A549 (cell line): ENCODE results near the gene ABCB9. TPM values are rescaled to one million over a fixed set of nuclear protein-coding genes. Genes with fewer than 3 reads are reported as not detected.

ENCODE experiments used
- ATAC-seq, 2 experiments: fragments of 200-7000 bp in 1 of 2; fragments of >200 bp in 1 of 2; cut with Nextera tagmentation in 1 of 2; cut with Tn5 transposase in 1 of 2; 3 replicates each; pipeline versions ENCODE4 v1.8.0 to v1.9.1; 2018 to 2020; ENCODE audit warnings: mild to moderate bottlenecking in 1 of 2, moderate library complexity in 1 of 2
- CTCF ChIA-PET: fragments of 300-600 bp; sonication (Branson Sonifier 250); formaldehyde crosslinking; extraction: SDS; loops from one replicate; lab custom pipeline; 2021; ENCODE audit warnings: antibody characterized with exemption, inconsistent platforms; lab: Yijun Ruan, JAX
- POLR2A ChIA-PET: fragments of 350-600 bp; formaldehyde crosslinking; extraction: SDS; loops from one replicate; lab custom pipeline; 2021; ENCODE audit warnings: antibody characterized with exemption, inconsistent platforms; lab: Yijun Ruan, JAX
- DNase-seq, 2 experiments: peaks; one replicate each; pipeline versions ENCODE4 v3.0.0 to v3.0.0-alpha.2; 2011 to 2016; ENCODE audit warnings: low read depth in 1 of 2, low spot score in 1 of 2
- FAIRE-seq: peaks from 2 replicates; lab custom pipeline; 2011; peaks lifted over from hg19 to GRCh38; lab: Jason Lieb, UNC
- H3K27ac ChIP-seq, 2 experiments: fragments of >200 bp; sonication (Bioruptor Twin); formaldehyde crosslinking; 3 replicates each; pipeline ENCODE4 v1.5.1; 2016 to 2017
- H3K4me1 ChIP-seq: fragments of >200 bp; sonication (Bioruptor Twin); formaldehyde crosslinking; 3 replicates; pipeline ENCODE4 v1.6.1; 2016
- H3K4me2 ChIP-seq: fragments of >200 bp; sonication (Bioruptor Twin); formaldehyde crosslinking; 3 replicates; pipeline ENCODE4 v1.6.1; 2016
- H3K4me3 ChIP-seq: fragments of >200 bp; sonication (Bioruptor Twin); formaldehyde crosslinking; 3 replicates; pipeline ENCODE4 v1.5.1; 2016
- H3K9me3 ChIP-seq: fragments of >200 bp; sonication (Bioruptor Twin); formaldehyde crosslinking; 3 replicates; pipeline ENCODE4 v1.6.1; 2016
- CBX8 ChIP-seq: fragments of 200-600 bp; sonication (generic); IDR thresholded peaks from 2 replicates; pipeline ENCODE4 v1.6.1; 2016
- CHD4 ChIP-seq: fragments of 200-600 bp; sonication (generic); IDR thresholded peaks from 2 replicates; pipeline ENCODE4 v1.6.1; 2016; ENCODE audit warnings: antibody characterized with exemption, mild to moderate bottlenecking, borderline replicate concordance
- EHF ChIP-seq: fragments of 250-450 bp; sonication (Bioruptor Pico); IDR thresholded peaks from 2 replicates; pipeline ENCODE4 v1.5.0; 2020; ENCODE audit warnings: mild to moderate bottlenecking
- ESRRA ChIP-seq: fragments of 150-350 bp; IDR thresholded peaks from 2 replicates; pipeline ENCODE4 v1.6.1; 2014; ENCODE audit warnings: mild to moderate bottlenecking, low read length, borderline replicate concordance
- FOXS1 ChIP-seq: fragments of 250-450 bp; sonication (Bioruptor Pico); IDR thresholded peaks from 2 replicates; pipeline ENCODE4 v1.5.0; 2020; ENCODE audit warnings: mild to moderate bottlenecking, moderate library complexity
- GATA3 ChIP-seq: IDR thresholded peaks from 2 replicates; pipeline ENCODE4 v1.6.1; 2012; ENCODE audit warnings: borderline replicate concordance
- HOXA7 ChIP-seq: fragments of 250-450 bp; sonication (Bioruptor Pico); IDR thresholded peaks from 2 replicates; pipeline ENCODE4 v1.5.0; 2020; ENCODE audit warnings: mild to moderate bottlenecking, moderate library complexity
- KDM5A ChIP-seq: fragments of 200-600 bp; sonication (generic); IDR thresholded peaks from 2 replicates; pipeline ENCODE4 v1.6.1; 2016; ENCODE audit warnings: antibody characterized with exemption, mild to moderate bottlenecking
- MAFK ChIP-seq: fragments of 450-650 bp; IDR thresholded peaks from 2 replicates; pipeline ENCODE4 v1.6.1; 2014; ENCODE audit not compliant: partially characterized antibody
- MAZ ChIP-seq: fragments of 150-350 bp; IDR thresholded peaks from 2 replicates; pipeline ENCODE4 v1.6.1; 2014; ENCODE audit warnings: antibody characterized with exemption, low read depth, low read length, borderline replicate concordance
- MYC ChIP-seq: IDR thresholded peaks from 2 replicates; pipeline ENCODE4 v1.6.1; 2012; ENCODE audit warnings: mild to moderate bottlenecking, inconsistent platforms, low read length, improper control_type of control experiment, borderline replicate concordance
- NFE2L2 ChIP-seq: fragments of 150-350 bp; conservative IDR thresholded peaks from 2 replicates; pipeline ENCODE4 v1.6.1; 2014; ENCODE audit warnings: low read length
- NR3C1 ChIP-seq: fragments of >200 bp; sonication (Bioruptor Twin); formaldehyde crosslinking; IDR thresholded peaks from 3 replicates; pipeline ENCODE4 v1.6.1; 2017
- PHF8 ChIP-seq: fragments of 200-600 bp; sonication (generic); IDR thresholded peaks from 2 replicates; pipeline ENCODE4 v1.6.1; 2016; ENCODE audit warnings: low read depth, mild to moderate bottlenecking, antibody characterized with exemption, moderate library complexity, borderline replicate concordance
- POLR2A ChIP-seq: IDR thresholded peaks from 2 replicates; pipeline ENCODE4 v1.6.1; 2012; ENCODE audit warnings: mild to moderate bottlenecking, low read length
- RARB ChIP-seq: fragments of 250-450 bp; sonication (Bioruptor Pico); IDR thresholded peaks from 2 replicates; pipeline ENCODE4 v1.8.0; 2021; ENCODE audit warnings: mild to moderate bottlenecking, moderate library complexity
- RNF2 ChIP-seq: fragments of 200-600 bp; sonication (generic); IDR thresholded peaks from 2 replicates; pipeline ENCODE4 v1.6.1; 2016; ENCODE audit warnings: low read depth, mild to moderate bottlenecking, antibody characterized with exemption, moderate library complexity, borderline replicate concordance
- SMC3 ChIP-seq: fragments of >200 bp; sonication (Bioruptor Twin); formaldehyde crosslinking; IDR thresholded peaks from 3 replicates; pipeline ENCODE4 v1.6.1; 2018; ENCODE audit warnings: inconsistent platforms
- ZFP36 ChIP-seq: fragments of 450-650 bp; IDR thresholded peaks from 2 replicates; pipeline ENCODE4 v1.6.1; 2014; ENCODE audit warnings: borderline replicate concordance; ENCODE audit not compliant: partially characterized antibody
- ZNF302 ChIP-seq: fragments of 250-450 bp; sonication (Bioruptor Pico); IDR thresholded peaks from 2 replicates; pipeline ENCODE4 v1.9.0; 2021; ENCODE audit warnings: inconsistent platforms, mild to moderate bottlenecking, moderate library complexity
- WGBS: methylation state at CpG from one replicate; pipeline ENCODE4 v1.1.6; 2017; ENCODE audit errors: missing lambda C conversion rate; 5-methylcytosine and 5-hydroxymethylcytosine counted together
- polyA plus RNA-seq, 4 experiments: library from polyadenylated mRNA; depleted of rRNA in 3 of 4; stranded (reverse); fragments of >200 nt; fragmentation: RNase III in 1 of 4; extraction: RNeasy Plus Mini Kit Qiagen cat#74134 plus additional on column Dnase treatment in 1 of 4; gene quantifications; 2 replicates in 3 of 4; 3 replicates in 1 of 4; pipeline ENCODE4 v1.2.3, GENCODE V29; 2011 to 2017
- TF ChIP-seq, protein P1 (sequence below): IDR thresholded peaks from 2 replicates; pipeline ENCODE4 v1.6.1; 2012
- TF ChIP-seq, protein P2 (sequence below): IDR thresholded peaks from 2 replicates; pipeline ENCODE4 v1.6.1; 2012

ABCB9 gene
- polyA plus RNA-seq, 2 of the 4 experiments (the other 2 are of a cell fraction) = 2.7 to 5.0 TPM

DNA sequence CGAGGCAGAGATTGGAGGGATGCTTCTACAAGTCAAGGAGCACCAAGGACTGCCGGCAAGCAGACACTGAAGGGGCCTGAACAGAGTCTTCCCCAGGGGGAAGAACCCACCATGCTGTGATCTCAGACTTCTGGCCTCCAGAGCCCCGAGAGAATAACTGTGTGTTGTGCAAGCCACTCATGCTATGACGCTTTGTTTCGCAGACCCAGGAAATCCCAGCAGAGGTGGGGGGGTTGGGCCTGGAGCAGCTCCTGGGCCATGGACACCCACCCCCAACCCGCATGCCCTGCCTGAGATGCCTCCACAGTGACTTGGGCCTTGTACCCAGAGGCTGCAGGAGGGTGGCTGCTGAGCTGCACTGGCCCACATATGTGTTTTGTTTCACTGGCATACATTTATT, 45.4 kb upstream of the ABCB9 start:
- FAIRE-seq (no peak), ATAC-seq (no peak)

DNA sequence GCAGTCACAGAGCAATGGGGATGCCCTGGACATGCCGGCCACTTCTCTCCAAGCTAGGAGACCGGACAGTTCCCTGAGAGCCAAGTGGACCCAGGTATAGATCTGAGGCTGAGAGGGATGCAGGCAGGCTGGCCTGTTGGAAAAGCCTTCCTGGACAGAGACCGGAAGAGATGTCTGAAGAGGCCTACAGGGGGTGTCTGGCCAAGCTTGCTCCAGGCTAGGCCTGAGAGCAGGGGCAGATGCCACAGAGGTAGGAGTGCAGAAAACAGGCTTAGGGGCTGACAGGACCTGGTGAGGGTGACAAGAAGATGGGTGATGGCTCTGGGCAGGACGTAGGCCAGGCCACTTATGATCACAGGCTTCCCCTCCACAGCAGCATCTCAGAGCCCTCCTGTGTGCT, 44.4 kb upstream of the ABCB9 start:
- H3K27ac ChIP-seq = no peak overlapping the region
- TF ChIP-seq ZNF302 (no peak), RARB (CRISPR knock-in tag) (no peak), NFE2L2 (no peak), NR3C1 (no peak), CBX8 (no peak), RNF2 (no peak), EHF (no peak), KDM5A (no peak), HOXA7 (CRISPR knock-in tag) (no peak), MYC (no peak), ESRRA (no peak), SMC3 (no peak), POLR2A (no peak)
- TF ChIP-seq, protein P1, sequence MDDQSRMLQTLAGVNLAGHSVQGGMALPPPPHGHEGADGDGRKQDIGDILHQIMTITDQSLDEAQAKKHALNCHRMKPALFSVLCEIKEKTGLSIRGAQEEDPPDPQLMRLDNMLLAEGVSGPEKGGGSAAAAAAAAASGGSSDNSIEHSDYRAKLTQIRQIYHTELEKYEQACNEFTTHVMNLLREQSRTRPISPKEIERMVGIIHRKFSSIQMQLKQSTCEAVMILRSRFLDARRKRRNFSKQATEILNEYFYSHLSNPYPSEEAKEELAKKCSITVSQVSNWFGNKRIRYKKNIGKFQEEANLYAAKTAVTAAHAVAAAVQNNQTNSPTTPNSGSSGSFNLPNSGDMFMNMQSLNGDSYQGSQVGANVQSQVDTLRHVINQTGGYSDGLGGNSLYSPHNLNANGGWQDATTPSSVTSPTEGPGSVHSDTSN = no peak
- ChIA-PET POLR2A (no interaction called here), CTCF (interaction anchor here (0.9 to 1.3 kb wide), 3 partner anchors 9 to 228 kb away, joined by 3 to 5 read pairs (median 3); no protein-coding TSS in a partner anchor)
- 80% methylated on average over 4 of the region's 4 CpGs for WGBS
- no peak overlapping the region for H3K4me3 ChIP-seq
- no peaks in the 10 kb centered on the region for H3K9me3 ChIP-seq
- DNase-seq (no peak), FAIRE-seq (no peak), ATAC-seq (peak in 1 of 2 experiments; percentile 56; a peak in 3 of 6 replicates)
- H3K4me2 ChIP-seq = no peak overlapping the region
- no peaks in the 10 kb centered on the region for H3K4me1 ChIP-seq

More for the DNA sequence above, 45.4 kb upstream of the ABCB9 start:
- Histone ChIP-seq H3K4me2 (no peak overlapping the region), H3K9me3 (no peaks in the 10 kb centered on the region), H3K4me1 (no peaks in the 10 kb centered on the region), H3K4me3 (no peak overlapping the region), H3K27ac (no peak overlapping the region)
- ChIA-PET CTCF (interaction anchor here (0.9 to 1.8 kb wide), 4 partner anchors 16 to 227 kb away, joined by 3 to 8 read pairs (median 4); no protein-coding TSS in a partner anchor), POLR2A (no interaction called here)
- no peak for TF ChIP-seq FOXS1 (CRISPR knock-in tag)
- TF ChIP-seq RARB (CRISPR knock-in tag) = no peak
- no peak for TF ChIP-seq PHF8
- TF ChIP-seq ZNF302 = no peak
- no peak for TF ChIP-seq CHD4
- no peak for TF ChIP-seq ESRRA
- TF ChIP-seq MYC = no peak
- DNase-seq = no peak
- WGBS = 83% methylated on average over 6 of the region's 6 CpGs

DNA sequence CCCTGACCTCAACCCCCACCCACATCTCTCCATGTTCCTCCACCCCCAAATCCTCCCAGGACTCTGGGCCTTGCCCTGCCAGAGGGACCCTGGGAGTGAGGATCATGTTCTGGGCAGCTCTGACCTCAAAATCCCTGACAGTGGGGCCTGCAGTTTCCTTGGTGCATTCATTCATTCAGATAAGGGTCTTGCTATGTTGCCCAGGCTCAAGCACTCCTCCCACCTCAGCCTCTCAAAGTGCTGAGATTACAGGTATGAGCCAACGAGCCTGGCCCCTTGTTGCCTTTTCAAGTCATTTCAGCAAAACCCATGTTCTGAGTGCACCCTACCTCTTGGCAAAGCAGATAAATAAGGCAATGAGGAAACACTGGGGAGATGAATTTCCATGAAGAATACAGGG, 43.8 kb upstream of the ABCB9 start:
- POLR2A ChIA-PET = no interaction called here
- no peak for FAIRE-seq
- H3K4me3 ChIP-seq = no peak overlapping the region

GRCh38 chr12:123006977-123007376, 40.7 kb upstream of the ABCB9 start:
- Histone ChIP-seq H3K4me2 (no peak overlapping the region), H3K4me3 (no peak overlapping the region)
- no peak for DNase-seq
- 92% methylated on average over 12 of the region's 12 CpGs for WGBS
- TF ChIP-seq MAFK (peak; percentile 32), EHF (no peak)
- TF ChIP-seq, all 56 proteins: peak for 1
- no peaks in the 10 kb centered on the region for H3K9me3 ChIP-seq
- H3K4me1 ChIP-seq = no peaks in the 10 kb centered on the region
- FAIRE-seq (no peak), ATAC-seq (no peak)
- H3K27ac ChIP-seq = no peak overlapping the region
- ChIA-PET CTCF (interaction anchor here (1.1 to 1.4 kb wide), 2 partner anchors 29 to 36 kb away, joined by 3 to 6 read pairs; no protein-coding TSS in a partner anchor), POLR2A (no interaction called here)

More for the DNA sequence above, 43.8 kb upstream of the ABCB9 start:
- ATAC-seq = no peak
- TF ChIP-seq GATA3 (no peak), SMC3 (no peak), FOXS1 (CRISPR knock-in tag) (no peak), MAZ (no peak), ZFP36 (no peak), POLR2A (no peak)
- TF ChIP-seq, protein P2, sequence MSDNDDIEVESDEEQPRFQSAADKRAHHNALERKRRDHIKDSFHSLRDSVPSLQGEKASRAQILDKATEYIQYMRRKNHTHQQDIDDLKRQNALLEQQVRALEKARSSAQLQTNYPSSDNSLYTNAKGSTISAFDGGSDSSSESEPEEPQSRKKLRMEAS = no peak
- Histone ChIP-seq H3K4me1 (no peaks in the 10 kb centered on the region), H3K9me3 (no peaks in the 10 kb centered on the region), H3K27ac (no peak overlapping the region), H3K4me2 (no peak overlapping the region)
- whole genome bisulfite sequencing = 71% methylated on average over 1 of the region's 1 CpG
- DNase-seq = no peak
- CTCF ChIA-PET = interaction anchor here (1.3 to 1.4 kb wide), 3 partner anchors 9 to 228 kb away, joined by 3 to 5 read pairs (median 4); no protein-coding TSS in a partner anchor
